ENCODE data around the gene FANCM. TPM values are rescaled to one million over a fixed set of nuclear protein-coding genes. Genes with fewer than 3 reads are reported as not detected.
"Not testable (repeated sequence)": the region's sequence is repeated elsewhere in the genome, so short reads cannot be mapped to it uniquely, and the experiment has no call there.

The FANCM gene
- total RNA-seq, 1 experiment from 2014 or later: 9.5 TPM

DNA sequence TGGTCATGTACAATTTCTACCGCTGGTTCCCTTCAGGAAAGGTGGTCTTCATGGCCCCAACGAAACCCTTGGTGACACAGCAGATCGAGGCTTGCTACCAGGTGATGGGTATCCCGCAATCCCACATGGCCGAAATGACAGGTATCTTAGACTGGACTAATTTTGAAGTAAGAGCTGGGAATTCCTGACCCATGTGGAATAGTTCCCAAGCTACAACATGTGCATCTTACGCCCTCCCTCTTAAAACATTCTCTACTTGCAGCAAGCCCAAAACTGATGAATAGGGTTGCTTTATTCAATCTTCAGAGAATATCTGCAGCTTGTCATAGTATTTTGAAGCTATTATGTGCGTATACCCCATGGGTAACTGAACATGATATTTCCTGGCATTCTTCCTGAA lies 669 bp downstream of the FANCM start:
- no peak for DNase-seq (ENCODE audit: low read depth)

DNA sequence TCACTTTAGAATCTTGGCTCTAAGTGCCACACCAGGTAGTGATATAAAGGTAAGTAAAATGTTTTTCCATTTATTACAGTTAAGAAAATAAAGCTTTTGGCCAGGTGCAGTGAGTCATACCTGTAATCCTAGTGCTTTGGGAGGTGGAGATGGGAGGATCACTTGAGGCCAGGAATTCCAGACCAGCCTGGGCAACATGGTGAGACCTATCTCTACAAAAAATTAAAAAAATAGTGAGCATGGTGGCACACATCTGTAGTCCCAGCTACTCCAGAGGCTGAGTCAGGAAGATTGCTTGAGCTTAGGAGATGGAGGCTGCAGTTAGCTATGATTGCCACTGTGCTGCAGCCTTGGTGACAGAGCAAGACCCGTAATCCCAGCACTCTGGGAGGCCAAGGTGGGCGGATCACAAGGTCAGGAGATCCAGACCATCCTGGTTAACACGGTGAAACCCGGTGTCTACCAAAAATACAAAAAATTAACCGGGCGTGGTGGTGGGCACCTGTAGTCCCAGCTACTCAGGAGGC lies 5.0 kb downstream of the FANCM start:
- no peak for DNase-seq (ENCODE audit: low read depth)

DNA sequence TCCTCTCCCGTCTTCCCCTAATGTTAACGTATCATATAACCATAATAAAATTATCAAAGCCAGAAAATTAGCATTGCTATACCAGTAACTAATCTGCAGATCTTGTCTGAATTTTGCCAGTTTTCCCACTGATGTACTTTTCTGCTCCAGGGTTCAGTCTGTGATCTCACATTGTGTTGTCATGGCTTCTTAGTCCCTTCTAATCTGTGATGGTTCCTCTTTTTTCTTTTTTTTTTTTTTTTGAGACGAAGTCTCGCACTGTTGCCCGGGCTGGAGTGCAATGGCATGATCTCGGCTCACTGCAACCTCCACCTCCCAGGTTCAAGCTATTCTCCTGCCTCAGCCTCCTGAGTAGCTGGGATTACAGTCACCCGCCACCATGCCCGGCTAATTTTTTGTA lies 6.4 kb downstream of the FANCM start:
- DNase-seq (ENCODE audit: low read depth): not testable (repeated sequence)

GRCh38 chr14:45144658-45145057 lies 8.9 kb downstream of the FANCM start:
- DNase-seq (ENCODE audit: low read depth): no peak

DNA sequence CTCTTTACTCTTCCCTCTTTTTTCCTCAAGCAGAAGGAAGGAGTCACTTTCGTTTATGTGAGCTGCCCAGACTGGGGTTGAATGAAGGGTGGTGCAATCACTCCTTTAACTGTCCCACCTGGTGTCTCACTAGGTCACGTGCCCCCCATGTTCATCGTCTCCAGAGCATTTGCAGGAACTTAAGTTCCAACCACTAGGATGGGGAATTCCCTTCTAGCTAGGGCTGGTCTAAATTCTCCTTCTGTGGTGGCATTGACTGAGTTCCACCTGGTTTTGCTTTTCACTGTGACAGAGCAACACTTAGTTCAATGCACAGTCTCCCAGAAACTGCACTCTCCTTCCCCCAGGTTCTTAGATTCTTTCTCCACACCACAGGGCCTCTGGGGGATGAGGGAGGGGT lies 9.5 kb downstream of the FANCM start:
- no peak for DNase-seq (ENCODE audit: low read depth)

- no peak for DNase-seq (ENCODE audit: low read depth)
Measured at GRCh38 chr14:45149602-45150001, 13.9 kb downstream of the FANCM start.

DNA sequence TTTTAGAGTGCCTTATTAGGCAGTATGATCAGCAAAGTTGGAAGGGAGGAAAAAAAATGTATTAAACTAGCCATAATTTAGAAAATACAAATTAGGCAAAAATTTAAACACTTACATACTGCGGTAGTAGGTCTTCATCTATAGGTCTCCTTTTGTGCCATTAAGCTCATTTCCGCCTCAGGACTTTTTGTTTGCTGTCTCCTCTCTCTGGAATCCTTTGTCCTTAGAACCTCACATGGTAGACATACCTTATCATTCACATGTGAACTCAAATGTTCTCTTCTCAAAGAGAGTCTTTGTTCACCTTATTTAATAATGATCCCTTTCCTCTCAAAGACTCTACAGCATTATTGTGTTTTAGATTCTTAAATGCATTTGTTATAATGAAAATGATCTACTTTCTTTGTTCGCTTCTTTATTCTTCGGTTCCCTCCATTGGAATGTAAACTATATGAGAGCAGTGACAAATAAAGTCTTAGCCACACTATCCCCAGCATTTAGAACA lies 14.7 kb downstream of the FANCM start:
- DNase-seq (ENCODE audit: low read depth): no peak

GRCh38 chr14:45156067-45156466 lies 20.3 kb downstream of the FANCM start:
- no peak for DNase-seq (ENCODE audit: low read depth)

GRCh38 chr14:45169906-45170305 lies 34.2 kb downstream of the FANCM start:
- no peak for DNase-seq (ENCODE audit: low read depth)

GRCh38 chr14:45177076-45177475 lies 41.3 kb downstream of the FANCM start:
- DNase-seq (ENCODE audit: low read depth): no peak

GRCh38 chr14:45181329-45181728 lies 45.6 kb downstream of the FANCM start:
- no peak for DNase-seq (ENCODE audit: low read depth)

DNA sequence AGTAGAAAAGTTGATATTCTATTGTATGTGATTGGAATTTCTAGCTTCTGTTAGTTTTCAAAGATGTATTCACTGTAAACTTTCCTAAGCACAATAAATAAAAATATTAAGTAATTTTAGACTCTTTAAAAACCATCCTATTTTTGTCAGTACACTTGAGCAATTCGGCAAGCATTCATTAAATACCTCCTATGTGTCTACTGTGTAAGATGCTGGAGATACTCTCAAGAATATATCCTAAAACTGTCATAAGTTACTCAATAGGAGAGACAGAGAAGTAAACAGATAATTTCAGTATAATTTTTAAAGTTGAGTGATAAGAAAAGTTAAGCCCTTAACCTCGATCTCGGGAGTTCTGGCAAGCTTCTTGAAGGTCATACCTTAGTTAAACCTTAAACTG lies 46.1 kb downstream of the FANCM start:
- no peak for DNase-seq (ENCODE audit: low read depth)

- no peak for DNase-seq (ENCODE audit: low read depth)
Measured at GRCh38 chr14:45185100-45185814, 49.5 kb downstream of the FANCM start.

DNA sequence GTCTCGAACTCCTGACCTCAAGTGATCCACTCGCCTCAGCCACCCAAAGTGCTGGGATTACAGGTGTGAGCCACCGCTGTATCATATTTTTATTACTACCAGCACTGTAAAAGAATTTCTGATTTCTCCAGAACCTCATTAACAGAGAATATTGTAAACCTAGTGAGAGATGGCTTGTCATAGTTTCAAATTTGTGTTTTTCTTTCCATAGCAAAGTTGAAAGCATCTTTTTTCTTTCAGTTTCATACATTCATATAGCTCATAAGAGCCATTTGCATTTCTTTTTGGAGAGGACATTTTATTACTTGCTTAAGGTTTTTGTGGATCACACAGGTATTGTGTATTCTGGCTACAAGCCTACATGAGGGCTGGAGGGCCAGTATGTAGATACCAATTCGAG lies 59.2 kb downstream of the FANCM start:
- no peak for DNase-seq (ENCODE audit: low read depth)

- DNase-seq (ENCODE audit: low read depth): peak; percentile 41
Measured at GRCh38 chr14:45198551-45198950, 62.8 kb downstream of the FANCM start.

DNA sequence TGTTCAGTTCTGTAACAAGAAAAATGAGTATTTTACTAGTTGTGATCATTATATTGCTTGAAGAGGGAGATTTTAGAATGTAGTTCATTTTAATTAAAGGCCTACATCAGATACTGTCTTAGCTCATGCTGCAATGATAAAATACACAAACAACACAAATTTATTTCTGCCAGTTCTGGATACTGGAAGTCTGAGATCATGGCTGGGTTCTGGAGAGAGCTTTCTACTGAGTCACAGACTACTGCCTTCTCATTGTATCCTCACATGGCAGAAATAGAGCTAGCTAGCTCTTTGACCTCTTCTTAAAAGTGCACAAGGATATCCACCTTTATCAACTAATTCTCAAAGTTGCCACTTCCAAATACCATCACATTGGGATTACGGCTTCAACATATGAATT lies 63.5 kb downstream of the FANCM start:
- DNase-seq (ENCODE audit: low read depth): peak; percentile 9

GRCh38 chr14:45201905-45202304 lies 66.2 kb downstream of the FANCM start:
- DNase-seq (ENCODE audit: low read depth): no peak

DNA sequence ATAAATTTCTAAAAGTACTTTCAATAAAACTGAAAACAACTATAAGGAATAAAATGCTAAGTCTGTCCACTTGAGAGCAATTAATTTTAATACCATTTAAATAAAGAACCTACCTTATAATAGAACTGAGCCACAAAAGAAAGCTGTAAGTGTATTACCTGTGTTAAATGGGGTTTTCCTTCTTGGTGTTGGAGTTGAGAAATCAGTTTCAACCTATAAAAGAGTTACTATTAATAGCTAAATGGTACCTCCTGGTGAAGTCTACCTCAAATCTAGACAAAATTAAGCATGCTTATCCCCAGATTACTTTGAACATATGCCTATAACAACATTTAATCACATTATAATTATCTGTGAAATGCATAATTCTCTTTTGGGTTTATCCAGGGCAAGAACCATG lies 68.5 kb downstream of the FANCM start:
- DNase-seq (ENCODE audit: low read depth): no peak

GRCh38 chr14:45210159-45210558 lies 74.4 kb downstream of the FANCM start:
- DNase-seq (ENCODE audit: low read depth): no peak

DNA sequence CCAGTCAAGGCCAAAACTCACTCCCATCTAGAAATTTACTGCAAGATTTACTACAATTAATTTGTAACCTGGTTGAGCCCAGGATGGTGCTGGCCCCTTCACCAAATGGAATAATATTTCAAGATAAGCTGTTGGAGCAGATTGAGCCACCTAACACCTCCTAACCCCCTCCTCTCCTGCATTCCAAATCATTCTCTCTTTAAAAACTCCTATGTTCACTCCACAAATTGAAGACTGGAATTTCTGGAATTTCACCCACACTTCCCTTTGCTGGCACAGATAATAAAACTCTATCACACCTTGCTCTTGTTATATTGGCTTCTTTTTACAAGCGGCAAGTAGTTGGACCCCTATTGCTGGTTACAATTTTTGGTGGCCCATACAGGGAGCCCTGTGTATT lies 75.6 kb downstream of the FANCM start:
- no peak for DNase-seq (ENCODE audit: low read depth)

GRCh38 chr14:45212231-45212630 lies 76.5 kb downstream of the FANCM start:
- no peak for DNase-seq (ENCODE audit: low read depth)

DNA sequence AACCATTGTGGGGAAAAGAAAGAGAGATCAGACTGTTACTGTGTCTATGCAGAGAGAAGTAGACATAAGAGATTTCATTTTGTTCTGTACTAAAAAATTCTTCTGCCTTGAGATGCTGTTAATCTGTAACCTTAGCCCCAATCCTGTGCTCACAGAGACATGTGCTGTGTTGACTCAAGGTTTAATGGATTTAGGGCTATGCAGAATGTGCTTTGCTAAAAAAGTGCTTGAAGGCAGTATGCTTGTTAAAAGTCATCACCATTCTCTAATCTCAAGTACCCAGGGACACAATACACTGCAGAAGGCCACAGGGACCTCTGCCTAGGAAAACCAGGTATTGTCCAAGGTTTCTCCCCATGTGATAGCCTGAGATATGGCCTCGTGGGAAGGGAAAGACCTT lies 78.0 kb downstream of the FANCM start:
- DNase-seq (ENCODE audit: low read depth): not testable (repeated sequence)

GRCh38 chr14:45214341-45214740 lies 78.6 kb downstream of the FANCM start:
- not testable (repeated sequence) for DNase-seq (ENCODE audit: low read depth)
